Neural cell (in vitro differentiated cells): Measurements from ENCODE around the gene GNG11.

Source experiments
- EP300 ChIP-seq: fragments of 450-650 bp; conservative IDR thresholded peaks from 2 replicates; pipeline ENCODE4 v1.6.1; 2014; ENCODE audit warnings: antibody characterized with exemption, mild to moderate bottlenecking, moderate library complexity; ENCODE audit not compliant: poor library complexity, severe bottlenecking
- EZH2 ChIP-seq: fragments of 200-600, 300-800 bp; shearing (Covaris generic), sonication (generic); IDR thresholded peaks from 2 replicates; pipeline ENCODE4 v1.6.1; 2014; ENCODE audit warnings: antibody characterized with exemption, low read length, borderline replicate concordance, mild to moderate bottlenecking; ENCODE audit not compliant: insufficient read depth, poor library complexity, severe bottlenecking
- MXI1 ChIP-seq: fragments of 450-650 bp; conservative IDR thresholded peaks from 2 replicates; pipeline ENCODE4 v1.6.1; 2014; ENCODE audit warnings: antibody characterized with exemption, mild to moderate bottlenecking; ENCODE audit not compliant: poor library complexity, severe bottlenecking
- POLR2AphosphoS5 ChIP-seq: IDR thresholded peaks from 2 replicates; pipeline ENCODE4 v1.6.1; 2012
- RAD21 ChIP-seq: fragments of 450-650 bp; conservative IDR thresholded peaks from 2 replicates; pipeline ENCODE4 v1.6.1; 2014; ENCODE audit warnings: antibody characterized with exemption, mild to moderate bottlenecking, moderate library complexity
- TAF1 ChIP-seq: IDR thresholded peaks from 2 replicates; pipeline ENCODE4 v1.6.1; 2012; ENCODE audit warnings: low read depth
- TF ChIP-seq, protein P1 (sequence below): fragments of 450-650 bp; IDR thresholded peaks from 2 replicates; pipeline ENCODE4 v1.5.1; 2014; ENCODE audit warnings: antibody characterized with exemption, mild to moderate bottlenecking, moderate library complexity; ENCODE audit not compliant: poor library complexity, severe bottlenecking
- TF ChIP-seq, protein P2 (sequence below): IDR thresholded peaks from 2 replicates; pipeline ENCODE4 v1.6.1; 2012; ENCODE audit warnings: borderline replicate concordance

- TF ChIP-seq, protein P1, sequence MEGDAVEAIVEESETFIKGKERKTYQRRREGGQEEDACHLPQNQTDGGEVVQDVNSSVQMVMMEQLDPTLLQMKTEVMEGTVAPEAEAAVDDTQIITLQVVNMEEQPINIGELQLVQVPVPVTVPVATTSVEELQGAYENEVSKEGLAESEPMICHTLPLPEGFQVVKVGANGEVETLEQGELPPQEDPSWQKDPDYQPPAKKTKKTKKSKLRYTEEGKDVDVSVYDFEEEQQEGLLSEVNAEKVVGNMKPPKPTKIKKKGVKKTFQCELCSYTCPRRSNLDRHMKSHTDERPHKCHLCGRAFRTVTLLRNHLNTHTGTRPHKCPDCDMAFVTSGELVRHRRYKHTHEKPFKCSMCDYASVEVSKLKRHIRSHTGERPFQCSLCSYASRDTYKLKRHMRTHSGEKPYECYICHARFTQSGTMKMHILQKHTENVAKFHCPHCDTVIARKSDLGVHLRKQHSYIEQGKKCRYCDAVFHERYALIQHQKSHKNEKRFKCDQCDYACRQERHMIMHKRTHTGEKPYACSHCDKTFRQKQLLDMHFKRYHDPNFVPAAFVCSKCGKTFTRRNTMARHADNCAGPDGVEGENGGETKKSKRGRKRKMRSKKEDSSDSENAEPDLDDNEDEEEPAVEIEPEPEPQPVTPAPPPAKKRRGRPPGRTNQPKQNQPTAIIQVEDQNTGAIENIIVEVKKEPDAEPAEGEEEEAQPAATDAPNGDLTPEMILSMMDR = no peak
- TF ChIP-seq EZH2 (no peak), RAD21 (no peak), TAF1 (no peak), MXI1 (no peak), POLR2AphosphoS5 (no peak), EP300 (no peak)
- TF ChIP-seq, protein P2, sequence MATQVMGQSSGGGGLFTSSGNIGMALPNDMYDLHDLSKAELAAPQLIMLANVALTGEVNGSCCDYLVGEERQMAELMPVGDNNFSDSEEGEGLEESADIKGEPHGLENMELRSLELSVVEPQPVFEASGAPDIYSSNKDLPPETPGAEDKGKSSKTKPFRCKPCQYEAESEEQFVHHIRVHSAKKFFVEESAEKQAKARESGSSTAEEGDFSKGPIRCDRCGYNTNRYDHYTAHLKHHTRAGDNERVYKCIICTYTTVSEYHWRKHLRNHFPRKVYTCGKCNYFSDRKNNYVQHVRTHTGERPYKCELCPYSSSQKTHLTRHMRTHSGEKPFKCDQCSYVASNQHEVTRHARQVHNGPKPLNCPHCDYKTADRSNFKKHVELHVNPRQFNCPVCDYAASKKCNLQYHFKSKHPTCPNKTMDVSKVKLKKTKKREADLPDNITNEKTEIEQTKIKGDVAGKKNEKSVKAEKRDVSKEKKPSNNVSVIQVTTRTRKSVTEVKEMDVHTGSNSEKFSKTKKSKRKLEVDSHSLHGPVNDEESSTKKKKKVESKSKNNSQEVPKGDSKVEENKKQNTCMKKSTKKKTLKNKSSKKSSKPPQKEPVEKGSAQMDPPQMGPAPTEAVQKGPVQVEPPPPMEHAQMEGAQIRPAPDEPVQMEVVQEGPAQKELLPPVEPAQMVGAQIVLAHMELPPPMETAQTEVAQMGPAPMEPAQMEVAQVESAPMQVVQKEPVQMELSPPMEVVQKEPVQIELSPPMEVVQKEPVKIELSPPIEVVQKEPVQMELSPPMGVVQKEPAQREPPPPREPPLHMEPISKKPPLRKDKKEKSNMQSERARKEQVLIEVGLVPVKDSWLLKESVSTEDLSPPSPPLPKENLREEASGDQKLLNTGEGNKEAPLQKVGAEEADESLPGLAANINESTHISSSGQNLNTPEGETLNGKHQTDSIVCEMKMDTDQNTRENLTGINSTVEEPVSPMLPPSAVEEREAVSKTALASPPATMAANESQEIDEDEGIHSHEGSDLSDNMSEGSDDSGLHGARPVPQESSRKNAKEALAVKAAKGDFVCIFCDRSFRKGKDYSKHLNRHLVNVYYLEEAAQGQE = no peak
Measured at GRCh38 chr7:93894426-93894825, 27.1 kb upstream of the GNG11 start.
